HCT116 (cell line): ENCODE measurements around the gene ZNF74. TPM values are rescaled to one million over a fixed set of nuclear protein-coding genes. Genes with fewer than 3 reads are reported as not detected.
"Not testable (repeated sequence)": the region's sequence is repeated elsewhere in the genome, so short reads cannot be mapped to it uniquely, and the experiment has no call there.

Source experiments
- ATAC-seq: fragments of 200-7000 bp; cut with Tn5 transposase; 2 replicates; pipeline ENCODE4 v1.9.1; 2020; ENCODE audit warnings: mild to moderate bottlenecking, moderate library complexity
- BruUV-seq: library from RNA; stranded (reverse); fragments of 400-500 nt; replicated peaks from 2 replicates; lab custom pipeline; 2021; lab: Mats Ljungman, UMichigan
- CTCF ChIA-PET: fragments of 300-600 bp; sonication (Branson Sonifier 250); formaldehyde crosslinking; loops from one replicate; lab custom pipeline; 2021; ENCODE audit warnings: antibody characterized with exemption; lab: Charles Lee
- POLR2A ChIA-PET: fragments of 300-600, 350-600 bp; sonication (Branson Sonifier 250); formaldehyde crosslinking; loops from one replicate; lab custom pipeline; 2021; ENCODE audit warnings: antibody characterized with exemption; lab: Charles Lee
- RAD21 ChIA-PET, 2 experiments: fragments of 300-600 bp; sonication (Branson Sonifier 250); formaldehyde crosslinking; loops; one replicate each; lab custom pipeline; 2023; ENCODE audit warnings: low total read pairs in 2 of 2; ENCODE audit not compliant: uncharacterized antibody in 2 of 2, unreplicated experiment in 2 of 2, low non-redundant PET in 1 of 2; lab: Charles Lee
- DNase-seq: peaks from one replicate; pipeline ENCODE4 v3.0.0-alpha.2; 2010; ENCODE audit warnings: low read depth, low spot score
- H2AFZ ChIP-seq: fragments of 200-600 bp; shearing (Covaris generic), sonication (generic); 2 replicates; pipeline ENCODE4 v1.6.1; 2017; ENCODE audit warnings: low read depth, mixed run types, mixed read lengths, antibody characterized with exemption, low read length; ENCODE audit not compliant: poor library complexity, severe bottlenecking
- H3K27ac ChIP-seq: 2 replicates; pipeline ENCODE4 v1.5.1; 2012; ENCODE audit warnings: low read depth, low read length
- H3K27me3 ChIP-seq: fragments of 200-600 bp; sonication (generic); 2 replicates; pipeline ENCODE4 v1.6.1; 2016; ENCODE audit warnings: mixed run types, low read length, mixed read lengths; ENCODE audit not compliant: insufficient read depth
- H3K36me3 ChIP-seq, 2 experiments: fragments of 200-500 bp in 1 of 2; fragments of 200-600 bp in 1 of 2; sonication (Bioruptor generic) in 1 of 2; sonication (generic) in 1 of 2; 2 replicates each; pipeline versions ENCODE4 v1.5.1 to v1.6.1; 2014 to 2016; ENCODE audit warnings: low read length in 2 of 2, inconsistent platforms in 1 of 2, mixed read lengths in 1 of 2, mixed run types in 1 of 2; ENCODE audit not compliant: insufficient read depth in 2 of 2, control insufficient read depth in 1 of 2
- H3K4me1 ChIP-seq, 2 experiments: fragments of 200-600 bp in 1 of 2; sonication (generic) in 1 of 2; 2 replicates each; pipeline versions ENCODE4 v1.5.1 to v1.6.1; 2012 to 2017; ENCODE audit warnings: low read length in 2 of 2, inconsistent platforms in 1 of 2, mild to moderate bottlenecking in 1 of 2, mixed read lengths in 1 of 2, mixed run types in 1 of 2, moderate library complexity in 1 of 2; ENCODE audit not compliant: insufficient read depth in 2 of 2, control insufficient read depth in 1 of 2
- H3K4me2 ChIP-seq: fragments of 200-600 bp; sonication (generic); 2 replicates; pipeline ENCODE4 v1.6.1; 2017; ENCODE audit warnings: mixed run types, low read length, mixed read lengths
- H3K4me3 ChIP-seq, 2 experiments: fragments of 200-600 bp in 1 of 2; sonication (generic) in 1 of 2; replicated peaks in 1 of 2; 2 replicates each; pipeline ENCODE4 v1.5.1; 2011 to 2016; ENCODE audit warnings: low read length in 2 of 2, control low read depth in 1 of 2, low read depth in 1 of 2, mild to moderate bottlenecking in 1 of 2, mixed read lengths in 1 of 2, mixed run types in 1 of 2
- H3K79me2 ChIP-seq: fragments of 200-600 bp; sonication (generic); 2 replicates; pipeline ENCODE4 v1.6.1; 2017; ENCODE audit warnings: mild to moderate bottlenecking, mixed run types, low read length, moderate library complexity, mixed read lengths; ENCODE audit not compliant: insufficient read depth
- H3K9ac ChIP-seq: fragments of 200-600 bp; sonication (generic); 2 replicates; pipeline ENCODE4 v1.6.1; 2016; ENCODE audit warnings: low read length, mixed read lengths
- H3K9me2 ChIP-seq: fragments of 200-600 bp; sonication (generic), shearing (Covaris generic); 2 replicates; pipeline ENCODE4 v1.6.1; 2017; ENCODE audit warnings: mixed run types, mild to moderate bottlenecking, moderate library complexity; ENCODE audit not compliant: insufficient read depth
- H3K9me3 ChIP-seq, 2 experiments: fragments of 200-500 bp in 1 of 2; fragments of 200-600 bp in 1 of 2; sonication (Bioruptor generic) in 1 of 2; sonication (generic) in 1 of 2; 2 replicates each; pipeline ENCODE4 v1.6.1; 2014 to 2017; ENCODE audit warnings: low read length in 2 of 2, mixed read lengths in 2 of 2, inconsistent platforms in 1 of 2, low read depth in 1 of 2, mild to moderate bottlenecking in 1 of 2, mixed run types in 1 of 2, moderate library complexity in 1 of 2; ENCODE audit not compliant: control insufficient read depth in 1 of 2, insufficient read depth in 1 of 2
- H4K20me1 ChIP-seq: fragments of 200-600 bp; sonication (generic), shearing (Covaris generic); 2 replicates; pipeline ENCODE4 v1.6.1; 2017; ENCODE audit warnings: mixed run types, mild to moderate bottlenecking, moderate library complexity; ENCODE audit not compliant: insufficient read depth
- SIN3A ChIP-seq: IDR thresholded peaks from 2 replicates; pipeline ENCODE4 v1.6.1; 2012; ENCODE audit warnings: low read depth
- intact Hi-C: fragments of 100-400 bp; cut with micrococcal nuclease; formaldehyde crosslinking; loops from 2 replicates; pipeline ENCODE4 v1.10.0; 2022
- total RNA-seq: library from RNA; stranded (reverse); gene quantifications from one replicate; pipeline ENCODE4 v1.2.1, GENCODE V29; 2021; ENCODE audit not compliant: unreplicated experiment
- TF ChIP-seq, protein P1 (sequence below): IDR thresholded peaks from 2 replicates; pipeline ENCODE4 v1.6.1; 2011; ENCODE audit warnings: mild to moderate bottlenecking, low read length, moderate library complexity; ENCODE audit not compliant: insufficient replicate concordance; ENCODE audit errors: extremely low read depth

Gene ZNF74
- total RNA-seq, 1 experiment from 2014 or later, result 15.4 TPM

DNA sequence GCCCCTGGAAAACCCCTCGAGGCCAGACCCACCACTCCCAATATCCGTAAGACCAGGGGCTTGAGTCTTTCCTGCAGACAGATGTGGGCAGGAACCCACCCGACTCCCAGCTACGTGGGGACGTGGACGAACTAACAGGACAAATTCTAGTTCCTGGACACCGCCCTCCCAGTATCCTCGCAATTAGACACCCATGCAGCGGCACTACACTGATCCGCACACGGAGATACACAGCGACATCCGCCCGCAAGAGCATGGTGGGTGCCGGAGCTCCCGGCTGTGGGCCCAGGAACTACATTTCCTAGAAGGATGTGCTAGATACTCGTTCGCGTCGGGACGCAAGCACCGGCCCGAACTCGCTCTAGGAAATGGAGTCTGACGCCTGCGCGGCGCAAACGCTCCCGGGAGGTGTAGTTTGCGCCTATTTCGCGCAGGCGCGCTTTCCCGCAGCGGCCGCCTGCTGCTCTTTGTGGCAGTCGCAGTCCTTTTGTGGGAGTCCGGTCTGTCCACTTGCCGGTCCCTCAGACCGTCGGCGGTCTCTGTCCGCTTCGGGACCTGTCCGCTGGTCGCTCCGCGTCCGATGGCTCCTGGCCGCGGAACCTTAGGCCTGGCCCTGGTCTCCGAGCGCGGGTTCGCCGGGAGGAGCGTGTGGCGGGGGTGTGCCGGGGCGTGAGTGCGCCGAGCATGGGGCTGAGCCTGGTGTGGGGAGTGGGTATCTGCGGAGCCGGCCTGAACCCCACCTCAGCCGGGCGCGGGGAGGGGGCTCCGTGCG, at the start of gene ZNF74 (continued):
- no peak; the same call in 1 of the 2 replicates for TF ChIP-seq SIN3A
- TF ChIP-seq, protein P1, sequence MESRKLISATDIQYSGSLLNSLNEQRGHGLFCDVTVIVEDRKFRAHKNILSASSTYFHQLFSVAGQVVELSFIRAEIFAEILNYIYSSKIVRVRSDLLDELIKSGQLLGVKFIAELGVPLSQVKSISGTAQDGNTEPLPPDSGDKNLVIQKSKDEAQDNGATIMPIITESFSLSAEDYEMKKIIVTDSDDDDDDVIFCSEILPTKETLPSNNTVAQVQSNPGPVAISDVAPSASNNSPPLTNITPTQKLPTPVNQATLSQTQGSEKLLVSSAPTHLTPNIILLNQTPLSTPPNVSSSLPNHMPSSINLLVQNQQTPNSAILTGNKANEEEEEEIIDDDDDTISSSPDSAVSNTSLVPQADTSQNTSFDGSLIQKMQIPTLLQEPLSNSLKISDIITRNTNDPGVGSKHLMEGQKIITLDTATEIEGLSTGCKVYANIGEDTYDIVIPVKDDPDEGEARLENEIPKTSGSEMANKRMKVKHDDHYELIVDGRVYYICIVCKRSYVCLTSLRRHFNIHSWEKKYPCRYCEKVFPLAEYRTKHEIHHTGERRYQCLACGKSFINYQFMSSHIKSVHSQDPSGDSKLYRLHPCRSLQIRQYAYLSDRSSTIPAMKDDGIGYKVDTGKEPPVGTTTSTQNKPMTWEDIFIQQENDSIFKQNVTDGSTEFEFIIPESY, result no peak

DNA sequence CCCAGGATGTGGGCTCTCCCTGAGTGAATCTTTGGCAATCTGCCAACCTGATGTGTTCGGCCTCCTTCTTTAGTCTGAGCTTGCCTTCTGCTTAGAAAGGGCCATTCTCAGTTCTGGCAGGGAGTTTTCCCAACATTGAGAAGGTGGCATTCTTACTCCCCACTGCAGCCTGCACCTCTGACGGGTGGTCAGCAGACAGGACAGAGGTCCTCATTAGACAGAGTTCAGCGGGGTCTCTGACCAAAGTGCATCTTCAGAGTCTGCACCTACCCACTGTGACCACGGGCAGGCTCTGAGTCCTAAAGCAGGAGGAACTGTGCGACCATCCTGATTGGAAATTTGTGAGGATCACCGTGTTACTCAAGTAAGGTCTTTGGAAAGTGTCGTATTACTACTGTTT, 47.4 kb upstream of the ZNF74 start:
- H3K9me2 ChIP-seq, H3K4me2 ChIP-seq, POLR2A ChIA-PET, H3K36me3 ChIP-seq, H3K4me1 ChIP-seq, H3K9me3 ChIP-seq, H3K27me3 ChIP-seq, CTCF ChIA-PET, H3K9ac ChIP-seq, H2AFZ ChIP-seq, intact Hi-C loops, H3K4me3 ChIP-seq, H3K79me2 ChIP-seq, H4K20me1 ChIP-seq, H3K27ac ChIP-seq, BruUV-seq, ATAC-seq, DNase-seq, RAD21 ChIA-PET: not testable (repeated sequence)

DNA sequence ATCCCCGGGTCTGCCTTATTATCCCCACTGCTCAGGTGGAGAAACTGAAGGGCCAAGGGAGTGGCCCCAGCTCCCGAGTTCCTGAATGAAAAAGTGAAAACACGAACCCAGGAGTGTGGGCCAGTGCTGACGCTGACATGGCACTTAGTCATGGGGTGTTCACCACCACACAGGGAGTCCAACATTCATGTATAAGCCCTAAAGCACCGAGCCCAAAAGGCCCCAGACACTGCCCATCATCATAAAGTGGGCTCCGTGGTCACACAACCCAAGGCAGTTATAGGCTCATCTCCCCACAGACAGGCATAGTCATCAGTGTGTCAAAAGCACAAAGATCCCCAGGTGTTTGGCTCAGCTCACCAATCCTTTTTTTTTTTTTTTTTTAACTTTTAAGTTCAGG, 41.4 kb upstream of the ZNF74 start:
- H3K27me3 ChIP-seq, CTCF ChIA-PET, POLR2A ChIA-PET, H3K9me3 ChIP-seq, H3K36me3 ChIP-seq, H3K79me2 ChIP-seq, H3K4me3 ChIP-seq, H3K27ac ChIP-seq, H3K9me2 ChIP-seq, BruUV-seq, DNase-seq, RAD21 ChIA-PET, H3K4me1 ChIP-seq, H3K9ac ChIP-seq, H2AFZ ChIP-seq, H4K20me1 ChIP-seq, H3K4me2 ChIP-seq, ATAC-seq, intact Hi-C loops: not testable (repeated sequence)
